Loucy (cell line): ENCODE data around the gene IRAK3.

Source experiments
- EZH2phosphoT487 ChIP-seq: fragments of 200-600 bp; IDR thresholded peaks from 2 replicates; pipeline ENCODE4 v1.6.1; 2018; ENCODE audit warnings: antibody characterized with exemption, mild to moderate bottlenecking, moderate library complexity, borderline replicate concordance
- TF ChIP-seq, protein P1 (sequence below): fragments of 200-600 bp; sonication (generic); conservative IDR thresholded peaks from 2 replicates; pipeline ENCODE4 v1.5.1; 2014; ENCODE audit warnings: mild to moderate bottlenecking, antibody characterized with exemption, low read length

- TF ChIP-seq, protein P1, sequence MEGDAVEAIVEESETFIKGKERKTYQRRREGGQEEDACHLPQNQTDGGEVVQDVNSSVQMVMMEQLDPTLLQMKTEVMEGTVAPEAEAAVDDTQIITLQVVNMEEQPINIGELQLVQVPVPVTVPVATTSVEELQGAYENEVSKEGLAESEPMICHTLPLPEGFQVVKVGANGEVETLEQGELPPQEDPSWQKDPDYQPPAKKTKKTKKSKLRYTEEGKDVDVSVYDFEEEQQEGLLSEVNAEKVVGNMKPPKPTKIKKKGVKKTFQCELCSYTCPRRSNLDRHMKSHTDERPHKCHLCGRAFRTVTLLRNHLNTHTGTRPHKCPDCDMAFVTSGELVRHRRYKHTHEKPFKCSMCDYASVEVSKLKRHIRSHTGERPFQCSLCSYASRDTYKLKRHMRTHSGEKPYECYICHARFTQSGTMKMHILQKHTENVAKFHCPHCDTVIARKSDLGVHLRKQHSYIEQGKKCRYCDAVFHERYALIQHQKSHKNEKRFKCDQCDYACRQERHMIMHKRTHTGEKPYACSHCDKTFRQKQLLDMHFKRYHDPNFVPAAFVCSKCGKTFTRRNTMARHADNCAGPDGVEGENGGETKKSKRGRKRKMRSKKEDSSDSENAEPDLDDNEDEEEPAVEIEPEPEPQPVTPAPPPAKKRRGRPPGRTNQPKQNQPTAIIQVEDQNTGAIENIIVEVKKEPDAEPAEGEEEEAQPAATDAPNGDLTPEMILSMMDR = no peak
- TF ChIP-seq EZH2phosphoT487 = no peak
Observed at GRCh38 chr12:66182956-66183355, 6.1 kb upstream of the IRAK3 start.
